Osteoblast (primary cell): ENCODE results near the gene NAALADL1. TPM values are rescaled to one million over a fixed set of nuclear protein-coding genes. Genes with fewer than 3 reads are reported as not detected.

ENCODE experiments used
- DNase-seq: peaks from one replicate; pipeline ENCODE4 v3.0.0; 2011; ENCODE audit warnings: low spot score, mixed read lengths; ENCODE audit not compliant: insufficient read length; ENCODE audit errors: missing footprints
- H2AFZ ChIP-seq: 2 replicates; pipeline ENCODE4 v1.6.0; 2011; ENCODE audit warnings: mild to moderate bottlenecking, low read length
- H3K27ac ChIP-seq: 2 replicates; pipeline ENCODE4 v1.5.1; 2011; ENCODE audit warnings: mild to moderate bottlenecking, low read depth, low read length, moderate library complexity
- H3K27me3 ChIP-seq: 2 replicates; pipeline ENCODE4 v1.6.0; 2012; ENCODE audit warnings: mild to moderate bottlenecking, control low read depth, inconsistent platforms, low read length, moderate library complexity; ENCODE audit not compliant: insufficient read depth
- H3K36me3 ChIP-seq: 2 replicates; pipeline ENCODE4 v1.5.1; 2011; ENCODE audit warnings: mild to moderate bottlenecking, low read length, control low read depth, moderate library complexity; ENCODE audit not compliant: insufficient read depth
- H3K4me1 ChIP-seq: 2 replicates; pipeline ENCODE4 v1.5.1; 2011; ENCODE audit warnings: mild to moderate bottlenecking, low read length, control low read depth, moderate library complexity; ENCODE audit not compliant: insufficient read depth
- H3K4me2 ChIP-seq: 2 replicates; pipeline ENCODE4 v1.6.0; 2011; ENCODE audit warnings: mild to moderate bottlenecking, low read length; ENCODE audit not compliant: insufficient read depth
- H3K4me3 ChIP-seq: fragments of 200-600 bp; sonication (generic); 3 replicates; pipeline ENCODE4 v1.5.1; 2012; ENCODE audit warnings: mild to moderate bottlenecking, low read length, inconsistent platforms; ENCODE audit not compliant: insufficient read depth
- H3K79me2 ChIP-seq: 2 replicates; pipeline ENCODE4 v1.6.0; 2012; ENCODE audit warnings: mild to moderate bottlenecking, low read length, control low read depth, inconsistent platforms; ENCODE audit not compliant: insufficient read depth
- H3K9me3 ChIP-seq: 2 replicates; pipeline ENCODE4 v1.5.1; 2011; ENCODE audit warnings: low read depth, low read length, control low read depth
- H4K20me1 ChIP-seq: 2 replicates; pipeline ENCODE4 v1.6.0; 2012; ENCODE audit warnings: mild to moderate bottlenecking, low read length, control low read depth; ENCODE audit not compliant: insufficient read depth
- total RNA-seq: library from RNA; depleted of rRNA; stranded (reverse); fragments of >200 nt; gene quantifications from 2 replicates; pipeline ENCODE4 v1.2.3, GENCODE V29; 2012
- TF ChIP-seq, protein P1 (sequence below): IDR thresholded peaks from 2 replicates; pipeline ENCODE4 v1.5.1; 2011; ENCODE audit warnings: mild to moderate bottlenecking, low read depth, low read length, moderate library complexity; ENCODE audit errors: extremely low read depth

Gene NAALADL1
- total RNA-seq, 1 donor, result 17.7 TPM

DNA sequence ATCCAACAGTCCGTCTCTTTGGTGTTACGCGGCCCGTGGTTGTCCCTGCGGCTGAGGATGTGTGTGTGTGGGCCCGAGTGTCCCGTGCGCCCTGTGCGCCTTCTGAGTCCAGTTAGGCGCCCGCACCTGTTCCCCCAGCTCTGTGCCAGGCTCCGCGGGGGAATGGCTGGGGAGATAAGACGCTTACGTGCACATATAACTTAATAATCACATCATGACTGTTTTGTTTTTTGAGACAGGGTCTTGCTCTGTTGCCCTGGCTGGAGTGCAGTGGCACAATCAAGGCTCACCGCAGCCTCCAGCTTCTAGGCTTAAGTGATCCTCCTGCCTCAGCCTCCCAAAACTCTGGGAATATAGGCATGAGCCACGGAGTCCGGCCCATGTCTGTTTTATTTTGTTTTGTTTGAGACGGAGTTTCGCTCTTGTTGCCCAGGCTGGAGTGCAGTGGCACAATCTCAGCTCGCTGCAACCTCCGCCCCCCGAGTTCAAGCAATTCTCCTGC is 43.6 kb downstream of the NAALADL1 start:
- Histone ChIP-seq H2AFZ (peak overlapping the region; percentile 99), H3K27me3 (no peaks in the 10 kb centered on the region), H3K79me2 (peaks cover 15% of the 10 kb centered on the region), H3K4me1 (peaks cover 12% of the 10 kb centered on the region), H3K9me3 (no peaks in the 10 kb centered on the region), H4K20me1 (no peaks in the 10 kb centered on the region), H3K27ac (peak overlapping the region; percentile 97), H3K36me3 (peaks cover 17% of the 10 kb centered on the region), H3K4me2 (peak overlapping the region; percentile 98), H3K4me3 (peak overlapping the region; percentile 96)
- TF ChIP-seq, protein P1, sequence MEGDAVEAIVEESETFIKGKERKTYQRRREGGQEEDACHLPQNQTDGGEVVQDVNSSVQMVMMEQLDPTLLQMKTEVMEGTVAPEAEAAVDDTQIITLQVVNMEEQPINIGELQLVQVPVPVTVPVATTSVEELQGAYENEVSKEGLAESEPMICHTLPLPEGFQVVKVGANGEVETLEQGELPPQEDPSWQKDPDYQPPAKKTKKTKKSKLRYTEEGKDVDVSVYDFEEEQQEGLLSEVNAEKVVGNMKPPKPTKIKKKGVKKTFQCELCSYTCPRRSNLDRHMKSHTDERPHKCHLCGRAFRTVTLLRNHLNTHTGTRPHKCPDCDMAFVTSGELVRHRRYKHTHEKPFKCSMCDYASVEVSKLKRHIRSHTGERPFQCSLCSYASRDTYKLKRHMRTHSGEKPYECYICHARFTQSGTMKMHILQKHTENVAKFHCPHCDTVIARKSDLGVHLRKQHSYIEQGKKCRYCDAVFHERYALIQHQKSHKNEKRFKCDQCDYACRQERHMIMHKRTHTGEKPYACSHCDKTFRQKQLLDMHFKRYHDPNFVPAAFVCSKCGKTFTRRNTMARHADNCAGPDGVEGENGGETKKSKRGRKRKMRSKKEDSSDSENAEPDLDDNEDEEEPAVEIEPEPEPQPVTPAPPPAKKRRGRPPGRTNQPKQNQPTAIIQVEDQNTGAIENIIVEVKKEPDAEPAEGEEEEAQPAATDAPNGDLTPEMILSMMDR, result no peak
- peak; percentile 89 for DNase-seq

GRCh38 chr11:65013888-65014725 is 44.2 kb downstream of the NAALADL1 start, which contains the start of gene ARL2:
ARL2 (plus strand) TSS chr11:65014160; CDS start chr11:65014208, 48 bp downstream.
- TF ChIP-seq, protein P1, result peak; percentile 60
- Histone ChIP-seq H3K79me2 (peaks cover 15% of the 10 kb centered on the region), H3K4me2 (peak within 1 kb of the TSS; percentile 98), H3K9me3 (no peaks in the 10 kb centered on the region), H2AFZ (peak within 1 kb of the TSS; percentile 99), H3K27me3 (no peaks in the 10 kb centered on the region), H3K27ac (peak within 1 kb of the TSS; percentile 97), H3K4me3 (peak within 1 kb of the TSS; percentile 96), H3K36me3 (peaks cover 12% of the 10 kb centered on the region), H4K20me1 (no peaks in the 10 kb centered on the region), H3K4me1 (peaks cover 12% of the 10 kb centered on the region)
- DNase-seq, result peak; percentile 99

- TF ChIP-seq, protein P1, result peak; percentile 69
- no peaks in the 10 kb centered on the region for H4K20me1 ChIP-seq
- peaks cover 12% of the 10 kb centered on the region for H3K4me1 ChIP-seq
- H3K27me3 ChIP-seq, result no peaks in the 10 kb centered on the region
- peak overlapping the region; percentile 99 for H2AFZ ChIP-seq
- peak overlapping the region; percentile 98 for H3K4me2 ChIP-seq
- H3K4me3 ChIP-seq, result peak overlapping the region; percentile 96
- peaks cover 15% of the 10 kb centered on the region for H3K79me2 ChIP-seq
- DNase-seq, result peak; percentile 98
- H3K9me3 ChIP-seq, result no peaks in the 10 kb centered on the region
- peaks cover 6% of the 10 kb centered on the region for H3K36me3 ChIP-seq
- peak overlapping the region; percentile 97 for H3K27ac ChIP-seq
These were observed 45.0 kb downstream of the NAALADL1 start for GRCh38 chr11:65013130-65013887.
